ENCODE measurements around the gene BCL2L13.
"Not testable (repeated sequence)": the region's sequence is repeated elsewhere in the genome, so short reads cannot be mapped to it uniquely, and the experiment has no call there.

The BCL2L13 gene

GRCh38 chr22:17697196-17697595, 58.6 kb downstream of the BCL2L13 start:
- not testable (repeated sequence) for DNase-seq

GRCh38 chr22:17698276-17698675, 59.7 kb downstream of the BCL2L13 start:
- DNase-seq, result not testable (repeated sequence)

- DNase-seq, result no peak
These were observed 60.4 kb downstream of the BCL2L13 start for GRCh38 chr22:17698948-17699347.

- DNase-seq, result no peak
These were observed 61.3 kb downstream of the BCL2L13 start for GRCh38 chr22:17699696-17700340.

- no peak for DNase-seq
These were observed 62.2 kb downstream of the BCL2L13 start for GRCh38 chr22:17700778-17701177.

- no peak for DNase-seq
These were observed 65.3 kb downstream of the BCL2L13 start for GRCh38 chr22:17703811-17704210.

GRCh38 chr22:17705546-17705945, 67.0 kb downstream of the BCL2L13 start:
- no peak for DNase-seq

GRCh38 chr22:17705951-17706900, 67.7 kb downstream of the BCL2L13 start:
- DNase-seq, result no peak

GRCh38 chr22:17706947-17707346, 68.4 kb downstream of the BCL2L13 start:
- no peak for DNase-seq

- no peak for DNase-seq
These were observed 69.0 kb downstream of the BCL2L13 start for GRCh38 chr22:17707526-17707925.

GRCh38 chr22:17710023-17710422, 71.5 kb downstream of the BCL2L13 start:
- no peak for DNase-seq

- DNase-seq, result peak; percentile 9
These were observed 73.9 kb downstream of the BCL2L13 start for GRCh38 chr22:17712441-17712840.

- DNase-seq, result no peak
These were observed 78.0 kb downstream of the BCL2L13 start for GRCh38 chr22:17716529-17716928.

- DNase-seq, result no peak
These were observed 79.2 kb downstream of the BCL2L13 start for GRCh38 chr22:17717708-17718107.

- no peak for DNase-seq
These were observed 81.4 kb downstream of the BCL2L13 start for GRCh38 chr22:17719911-17720310.

GRCh38 chr22:17724241-17724640, 85.7 kb downstream of the BCL2L13 start:
- no peak for DNase-seq

- DNase-seq, result no peak
These were observed 86.3 kb downstream of the BCL2L13 start for GRCh38 chr22:17724678-17725499.

GRCh38 chr22:17725500-17725796, 86.9 kb downstream of the BCL2L13 start:
- no peak for DNase-seq

GRCh38 chr22:17726006-17726927, 87.7 kb downstream of the BCL2L13 start:
- DNase-seq, result no peak

- DNase-seq, result no peak
These were observed 88.7 kb downstream of the BCL2L13 start for GRCh38 chr22:17726928-17727897.

GRCh38 chr22:17728786-17729185, 90.2 kb downstream of the BCL2L13 start:
- DNase-seq, result no peak

Data from NCI-H524 treated with DMSO at 0.1 percent for 48 hours (cell line).